Gastrocnemius medialis (tissue), 4 donors: Measurements from ENCODE around the gene GABBR1. TPM values are rescaled to one million over a fixed set of nuclear protein-coding genes. Genes with fewer than 3 reads are reported as not detected.

Experiments
- ATAC-seq, 2 donors: fragments of 150-250 bp; one replicate each; pipeline ENCODE4 v1.9.1; 2016
- DNase-seq, 2 donors: peaks; one replicate each; pipeline ENCODE4 v3.0.0-alpha.2; 2019
- H3K27ac ChIP-seq, 4 donors: fragments of 200-600 bp; sonication (generic); 1 replicate in 1 of 4; 2 replicates in 3 of 4; pipeline ENCODE4 v1.5.1; 2016 to 2018; ENCODE audit warnings: mild to moderate bottlenecking in 2 of 4, moderate library complexity in 1 of 4
- H3K27me3 ChIP-seq, 3 donors: fragments of 200-600 bp; sonication (generic) in 2 of 3; 1 replicate in 1 of 3; 2 replicates in 2 of 3; pipeline versions ENCODE4 v1.5.1 to v1.6.0; 2016 to 2019; ENCODE audit warnings: mild to moderate bottlenecking in 1 of 3, moderate library complexity in 1 of 3
- H3K36me3 ChIP-seq, 2 donors: fragments of 200-600 bp; sonication (generic) in 1 of 2; one replicate each; pipeline ENCODE4 v1.5.1; 2017 to 2018
- H3K4me1 ChIP-seq, 2 donors: fragments of 200-600 bp; sonication (generic) in 1 of 2; one replicate each; pipeline ENCODE4 v1.5.1; 2016 to 2017; ENCODE audit warnings: mild to moderate bottlenecking in 2 of 2
- H3K4me3 ChIP-seq, 4 donors: fragments of 200-600 bp; sonication (generic) in 3 of 4; 1 replicate in 1 of 4; 2 replicates in 3 of 4; pipeline ENCODE4 v1.5.1; 2016 to 2019; ENCODE audit warnings: mild to moderate bottlenecking in 2 of 4
- H3K9me3 ChIP-seq, 3 donors: fragments of 200-600 bp; sonication (generic) in 2 of 3; 1 replicate in 1 of 3; 2 replicates in 2 of 3; pipeline ENCODE4 v1.5.1; 2016 to 2019
- POLR2A ChIP-seq, 2 donors: fragments of 450-650 bp; IDR thresholded peaks; one replicate each; pipeline ENCODE4 v1.6.1; 2017; ENCODE audit warnings: antibody characterized with exemption in 2 of 2, mild to moderate bottlenecking in 2 of 2, moderate library complexity in 2 of 2
- in situ Hi-C, 4 donors: fragments of 200-750 bp; cut with MboI; loops; one replicate each; pipeline versions ENCODE4 v1.15.0 to v1.8.0; 2017; ENCODE audit warnings: low sequenced_read_pairs in 4 of 4
- intact Hi-C: fragments of 100-400 bp; cut with DNase I; formaldehyde crosslinking; loops from one replicate; pipeline ENCODE4 v1.15.1; 2023; ENCODE audit warnings: low total_unique reads
- total RNA-seq, 4 donors: library from RNA; depleted of rRNA; stranded (reverse); fragments of >200 nt; gene quantifications; one replicate each; pipeline versions ENCODE4 v1.1.0 to v1.2.3, GENCODE V29; 2016
- TF ChIP-seq, protein P1 (sequence below), 5 experiments: fragments of 450-650 bp in 3 of 5; fragments of 200-600 bp in 2 of 5; sonication (generic) in 2 of 5; IDR thresholded peaks in 4 of 5; conservative IDR thresholded peaks in 1 of 5; 1 replicate in 4 of 5; 2 replicates in 1 of 5; pipeline ENCODE4 v1.5.1; 2016 to 2019; ENCODE audit warnings: antibody characterized with exemption in 5 of 5, mild to moderate bottlenecking in 3 of 5, moderate library complexity in 3 of 5

GABBR1 gene
- total RNA-seq, 4 donors from 2014 or later = 1.0 to 3.8 (median 3.1) TPM

DNA sequence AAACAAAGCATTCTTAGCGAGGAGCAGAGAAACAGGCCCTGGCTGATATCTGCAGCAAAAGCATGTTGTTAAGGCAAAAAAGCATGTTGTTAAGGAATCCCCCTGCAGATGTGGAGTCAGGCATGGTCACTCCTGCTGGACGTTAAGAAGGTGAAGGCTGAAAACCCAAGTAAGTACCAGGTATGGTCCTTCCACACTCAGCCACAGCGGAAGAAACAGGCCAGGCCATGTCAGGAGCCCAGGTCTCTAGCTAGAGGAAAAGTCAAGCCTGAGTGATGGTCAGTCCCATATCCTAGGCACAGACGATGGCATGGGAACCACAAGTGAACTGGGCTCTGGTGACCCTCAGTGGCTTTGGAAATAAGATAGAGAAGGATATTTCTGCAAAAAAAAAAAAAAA lies 112.8 kb downstream of the GABBR1 start:
- Histone ChIP-seq H3K4me3 (no peak overlapping the region), H3K36me3 (no peaks in the 10 kb centered on the region), H3K9me3 (no peaks in the 10 kb centered on the region), H3K4me1 (no peaks in the 10 kb centered on the region), H3K27me3 (no peaks in the 10 kb centered on the region), H3K27ac (no peak overlapping the region)
- no peak for DNase-seq
- no peak for ATAC-seq
- TF ChIP-seq, protein P1, sequence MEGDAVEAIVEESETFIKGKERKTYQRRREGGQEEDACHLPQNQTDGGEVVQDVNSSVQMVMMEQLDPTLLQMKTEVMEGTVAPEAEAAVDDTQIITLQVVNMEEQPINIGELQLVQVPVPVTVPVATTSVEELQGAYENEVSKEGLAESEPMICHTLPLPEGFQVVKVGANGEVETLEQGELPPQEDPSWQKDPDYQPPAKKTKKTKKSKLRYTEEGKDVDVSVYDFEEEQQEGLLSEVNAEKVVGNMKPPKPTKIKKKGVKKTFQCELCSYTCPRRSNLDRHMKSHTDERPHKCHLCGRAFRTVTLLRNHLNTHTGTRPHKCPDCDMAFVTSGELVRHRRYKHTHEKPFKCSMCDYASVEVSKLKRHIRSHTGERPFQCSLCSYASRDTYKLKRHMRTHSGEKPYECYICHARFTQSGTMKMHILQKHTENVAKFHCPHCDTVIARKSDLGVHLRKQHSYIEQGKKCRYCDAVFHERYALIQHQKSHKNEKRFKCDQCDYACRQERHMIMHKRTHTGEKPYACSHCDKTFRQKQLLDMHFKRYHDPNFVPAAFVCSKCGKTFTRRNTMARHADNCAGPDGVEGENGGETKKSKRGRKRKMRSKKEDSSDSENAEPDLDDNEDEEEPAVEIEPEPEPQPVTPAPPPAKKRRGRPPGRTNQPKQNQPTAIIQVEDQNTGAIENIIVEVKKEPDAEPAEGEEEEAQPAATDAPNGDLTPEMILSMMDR (IDR thresholded peaks at IDR 0.05 in 4 of 5, conservative IDR thresholded peaks at IDR 0.05 in 1 of 5) = no peak
- no peak for TF ChIP-seq POLR2A (IDR thresholded peaks at IDR 0.05)
- in situ Hi-C loops = no loop called here
- intact Hi-C loops = no loop called here

DNA sequence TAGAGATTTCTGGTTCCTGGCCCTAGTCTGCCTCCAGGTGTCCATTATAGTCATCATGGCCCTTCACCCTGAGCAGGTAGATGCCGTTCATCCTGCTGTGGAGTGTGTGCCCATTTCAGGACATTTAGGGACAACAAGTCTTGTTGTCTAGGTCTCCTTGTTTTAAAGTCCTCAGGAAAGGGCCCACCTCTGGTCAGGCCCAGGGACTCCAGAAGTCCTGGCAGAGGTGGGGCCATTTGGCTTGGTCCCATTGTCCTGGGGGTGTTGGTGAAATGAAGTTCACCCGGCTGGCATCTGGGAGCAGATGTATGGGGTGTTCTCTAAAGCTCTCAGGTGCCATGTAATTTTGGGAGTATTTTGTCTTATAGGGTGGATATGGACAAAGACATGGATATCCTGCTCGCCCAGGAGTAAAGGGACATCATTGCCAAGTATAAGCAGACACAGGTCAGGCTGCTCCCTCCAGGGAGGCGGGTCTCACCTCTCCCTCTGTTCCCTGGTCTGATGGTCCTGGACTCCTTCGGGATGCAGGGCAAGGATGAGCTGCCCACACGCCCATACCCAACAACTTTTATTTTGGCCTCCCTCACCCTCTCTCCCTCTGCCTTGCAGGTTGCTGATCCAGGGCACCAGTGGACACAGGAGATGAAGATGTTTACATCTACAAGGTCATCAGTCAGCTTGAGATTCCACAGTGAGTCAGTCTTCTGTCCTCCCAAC lies 113.5 kb downstream of the GABBR1 start:
- Histone ChIP-seq H3K4me3 (no peak overlapping the region), H3K27me3 (no peaks in the 10 kb centered on the region), H3K27ac (no peak overlapping the region), H3K36me3 (no peaks in the 10 kb centered on the region), H3K9me3 (no peaks in the 10 kb centered on the region), H3K4me1 (no peaks in the 10 kb centered on the region)
- in situ Hi-C loops (no loop called here), intact Hi-C loops (no loop called here)
- TF ChIP-seq, protein P1 (IDR thresholded peaks at IDR 0.05 in 4 of 5, conservative IDR thresholded peaks at IDR 0.05 in 1 of 5) = no peak
- no peak for TF ChIP-seq POLR2A (IDR thresholded peaks at IDR 0.05)
- ATAC-seq = no peak
- no peak for DNase-seq

DNA sequence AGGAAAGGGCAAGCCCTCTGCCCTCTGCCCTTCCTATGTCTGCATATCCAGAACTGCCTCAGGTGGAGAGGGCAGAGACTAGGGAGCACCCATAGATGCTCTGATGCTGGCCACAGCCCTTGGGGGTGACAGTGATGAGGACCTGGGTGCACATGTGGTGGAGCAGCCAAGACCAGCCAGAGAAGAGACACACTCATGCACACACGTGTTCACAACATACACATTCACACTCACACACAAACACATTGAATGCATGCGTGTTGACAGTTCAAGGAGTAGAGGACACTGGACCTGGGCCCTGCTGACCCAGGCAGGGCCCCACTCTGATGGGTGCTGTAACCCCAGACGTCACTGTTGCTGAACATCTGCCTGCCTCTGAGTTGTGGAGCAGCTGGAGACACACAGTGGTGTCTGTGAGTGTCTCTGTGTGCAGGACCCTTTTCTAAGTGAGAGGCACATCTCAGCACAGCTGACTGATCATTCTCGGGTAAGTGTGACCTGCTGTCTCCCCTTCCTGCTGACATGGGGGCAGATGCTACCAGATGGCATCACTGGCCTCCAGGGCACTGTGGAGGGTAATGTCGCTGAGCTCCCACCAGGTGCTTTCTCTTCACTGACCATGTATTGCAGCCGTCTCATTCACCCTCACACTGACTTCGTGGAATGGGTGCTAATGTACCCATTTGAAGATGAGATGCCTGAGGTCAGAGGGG lies 115.1 kb downstream of the GABBR1 start:
- no peaks in the 10 kb centered on the region for H3K36me3 ChIP-seq
- H3K9me3 ChIP-seq = no peaks in the 10 kb centered on the region
- ATAC-seq = no peak
- H3K27me3 ChIP-seq = no peaks in the 10 kb centered on the region
- in situ Hi-C loops (no loop called here), intact Hi-C loops (no loop called here)
- no peak overlapping the region for H3K4me3 ChIP-seq
- no peaks in the 10 kb centered on the region for H3K4me1 ChIP-seq
- no peak overlapping the region for H3K27ac ChIP-seq
- TF ChIP-seq, protein P1 (IDR thresholded peaks at IDR 0.05 in 4 of 5, conservative IDR thresholded peaks at IDR 0.05 in 1 of 5) = no peak
- TF ChIP-seq POLR2A (IDR thresholded peaks at IDR 0.05) = no peak
- DNase-seq = no peak

DNA sequence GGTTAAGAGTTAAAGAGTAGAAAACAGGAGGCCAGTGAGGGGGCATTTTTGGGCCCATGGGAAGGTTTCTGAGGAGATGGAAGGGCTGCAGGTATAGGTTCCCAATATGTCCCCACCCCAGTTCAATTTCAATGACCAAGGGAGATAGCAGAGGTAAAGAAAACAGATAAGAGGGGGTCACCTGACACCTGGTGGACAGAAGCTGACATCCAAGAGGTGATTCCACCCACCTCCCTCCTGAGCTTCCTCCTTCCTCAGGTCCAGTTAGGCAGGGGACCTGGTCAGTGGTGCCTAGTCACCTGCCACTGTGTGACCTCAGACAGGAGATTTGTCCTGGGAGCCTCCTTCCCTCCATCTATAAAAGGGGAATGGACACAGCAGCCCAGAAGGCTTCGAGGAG lies 115.7 kb downstream of the GABBR1 start:
- Histone ChIP-seq H3K27me3 (no peaks in the 10 kb centered on the region), H3K9me3 (no peaks in the 10 kb centered on the region), H3K27ac (no peak overlapping the region), H3K4me3 (no peak overlapping the region), H3K36me3 (no peaks in the 10 kb centered on the region), H3K4me1 (no peaks in the 10 kb centered on the region)
- in situ Hi-C loops = no loop called here
- TF ChIP-seq POLR2A (IDR thresholded peaks at IDR 0.05) = no peak
- TF ChIP-seq, protein P1 (IDR thresholded peaks at IDR 0.05 in 4 of 5, conservative IDR thresholded peaks at IDR 0.05 in 1 of 5) = no peak
- DNase-seq (no peak), ATAC-seq (no peak)
- intact Hi-C loops = no loop called here
